Endothelial cell of umbilical vein (primary cell): ENCODE results near the gene RPL3. TPM values are rescaled to one million over a fixed set of nuclear protein-coding genes. Genes with fewer than 3 reads are reported as not detected.

Experiments
- BruUV-seq: library from RNA; stranded (reverse); fragments of 400-500 nt; replicated peaks from 2 replicates; lab custom pipeline; 2021; lab: Mats Ljungman, UMichigan
- CTCF ChIA-PET: fragments of 300-600, 350-600 bp; sonication (Branson Sonifier 250); formaldehyde crosslinking; loops from one replicate; lab custom pipeline; 2021; ENCODE audit warnings: antibody characterized with exemption, inconsistent platforms; lab: Charles Lee
- POLR2A ChIA-PET: fragments of 300-600, 350-600 bp; sonication (Branson Sonifier 250); formaldehyde crosslinking; loops from one replicate; lab custom pipeline; 2021; ENCODE audit warnings: antibody characterized with exemption, inconsistent platforms; lab: Charles Lee
- DNase-seq: peaks from one replicate; pipeline ENCODE4 v3.0.0-alpha.2; 2011; ENCODE audit warnings: low read depth, low spot score
- FAIRE-seq: peaks from 2 replicates; lab custom pipeline; 2011; peaks lifted over from hg19 to GRCh38; lab: Jason Lieb, UNC
- H2AFZ ChIP-seq: 2 replicates; pipeline ENCODE4 v1.6.0; 2012; ENCODE audit warnings: low read depth, low read length, control low read depth, inconsistent platforms
- H3K27ac ChIP-seq: 2 replicates; pipeline ENCODE4 v1.5.1; 2011; ENCODE audit warnings: low read depth, mild to moderate bottlenecking, control low read depth, low read length, moderate library complexity; ENCODE audit not compliant: insufficient read depth
- H3K27me3 ChIP-seq, 2 experiments: 2 replicates each; pipeline versions ENCODE4 v1.6.0 to v1.6.1; 2011; ENCODE audit warnings: low read length in 2 of 2, mixed read lengths in 1 of 2; ENCODE audit not compliant: control insufficient read depth in 2 of 2, insufficient read depth in 2 of 2
- H3K36me3 ChIP-seq, 2 experiments: 2 replicates in 1 of 2; 3 replicates in 1 of 2; pipeline ENCODE4 v1.5.1; 2011; ENCODE audit warnings: low read length in 2 of 2, mild to moderate bottlenecking in 1 of 2, moderate library complexity in 1 of 2; ENCODE audit not compliant: control insufficient read depth in 2 of 2, insufficient read depth in 2 of 2; ENCODE audit errors: extremely low read depth in 1 of 2
- H3K4me1 ChIP-seq: 3 replicates; pipeline ENCODE4 v1.5.1; 2011; ENCODE audit warnings: mild to moderate bottlenecking, low read length; ENCODE audit not compliant: control insufficient read depth, insufficient read depth; ENCODE audit errors: extremely low read depth
- H3K4me2 ChIP-seq: 2 replicates; pipeline ENCODE4 v1.6.1; 2011; ENCODE audit warnings: low read length, control low read depth, mixed read lengths; ENCODE audit not compliant: insufficient read depth
- H3K4me3 ChIP-seq, 3 experiments: fragments of 200-600 bp in 1 of 3; sonication (generic), shearing (Covaris generic) in 1 of 3; replicated peaks in 1 of 3; 2 replicates each; pipeline ENCODE4 v1.5.1; 2011 to 2016; ENCODE audit warnings: control low read depth in 3 of 3, low read length in 3 of 3, mild to moderate bottlenecking in 2 of 3, inconsistent platforms in 1 of 3, low read depth in 1 of 3, moderate library complexity in 1 of 3; ENCODE audit not compliant: insufficient read depth in 1 of 3
- H3K79me2 ChIP-seq: 2 replicates; pipeline ENCODE4 v1.6.0; 2012; ENCODE audit warnings: low read length, inconsistent platforms; ENCODE audit not compliant: control insufficient read depth, insufficient read depth
- H3K9ac ChIP-seq: replicated peaks from 2 replicates; pipeline ENCODE3; 2011; ENCODE audit warnings: low read length, control low read depth; ENCODE audit not compliant: insufficient read depth; ENCODE audit errors: extremely low read depth
- H3K9me1 ChIP-seq: replicated peaks from 3 replicates; pipeline ENCODE4 v1.6.0; 2011; ENCODE audit warnings: mild to moderate bottlenecking, low read length; ENCODE audit not compliant: control insufficient read depth, insufficient read depth; ENCODE audit errors: extremely low read depth
- H3K9me3 ChIP-seq: replicated peaks from 2 replicates; pipeline ENCODE4 v1.5.1; 2012; ENCODE audit warnings: low read length, inconsistent platforms; ENCODE audit not compliant: control insufficient read depth, insufficient read depth
- H4K20me1 ChIP-seq: replicated peaks from 2 replicates; pipeline ENCODE3; 2011; ENCODE audit warnings: mild to moderate bottlenecking, low read length; ENCODE audit not compliant: control insufficient read depth, insufficient read depth; ENCODE audit errors: extremely low read depth
- CTCF ChIP-seq, 2 donors: IDR thresholded peaks; 1 replicate in 1 of 2; 2 replicates in 1 of 2; pipeline ENCODE4 v1.5.1; 2011; ENCODE audit warnings: low read length in 2 of 2, mild to moderate bottlenecking in 2 of 2, moderate library complexity in 2 of 2, control low read depth in 1 of 2, inconsistent platforms in 1 of 2, low read depth in 1 of 2; ENCODE audit not compliant: insufficient read depth in 1 of 2; ENCODE audit errors: extremely low read depth in 1 of 2
- EZH2 ChIP-seq: IDR thresholded peaks from 2 replicates; pipeline ENCODE4 v1.6.1; 2012; ENCODE audit warnings: borderline replicate concordance, low read depth, mild to moderate bottlenecking, moderate library complexity, low read length, inconsistent platforms; ENCODE audit not compliant: severe bottlenecking
- FOS ChIP-seq: IDR thresholded peaks from 2 replicates; pipeline ENCODE4 v1.6.1; 2011; ENCODE audit warnings: mild to moderate bottlenecking, low read length, moderate library complexity, borderline replicate concordance; ENCODE audit not compliant: insufficient read depth
- GATA2 ChIP-seq: IDR thresholded peaks from 2 replicates; pipeline ENCODE4 v1.7.0; 2011; ENCODE audit warnings: low read depth, mild to moderate bottlenecking, moderate library complexity, mixed read lengths, low read length; ENCODE audit not compliant: insufficient read length, insufficient read depth
- JUN ChIP-seq: IDR thresholded peaks from 2 replicates; pipeline ENCODE4 v1.6.1; 2011; ENCODE audit warnings: borderline replicate concordance, low read depth; ENCODE audit not compliant: insufficient read length, insufficient read depth
- MYC ChIP-seq: IDR thresholded peaks from one replicate; pipeline ENCODE4 v1.6.1; 2011; ENCODE audit warnings: mild to moderate bottlenecking, low read depth, low read length
- POLR2A ChIP-seq: IDR thresholded peaks from 2 replicates; pipeline ENCODE4 v1.6.1; 2012; ENCODE audit warnings: low read depth, mild to moderate bottlenecking, control low read depth, low read length
- POLR2AphosphoS5 ChIP-seq: IDR thresholded peaks from 2 replicates; pipeline ENCODE4 v1.6.1; 2012; ENCODE audit warnings: low read depth, mild to moderate bottlenecking, control low read depth, low read length, moderate library complexity; ENCODE audit not compliant: insufficient read depth
- dilution Hi-C: fragments of 300-500 bp; cut with MboI; formaldehyde crosslinking; loops from one replicate; pipeline ENCODE4 v1.15.0; 2019; ENCODE audit warnings: low sequenced_read_pairs; ENCODE audit not compliant: extremely low pct_ligation_motif_present
- intact Hi-C: fragments of 100-400 bp; cut with micrococcal nuclease; formaldehyde crosslinking; loops from one replicate; pipeline ENCODE4 v1.10.0; 2022
- polyA plus RNA-seq, 4 experiments: library from polyadenylated mRNA; depleted of rRNA in 3 of 4; stranded (reverse) in 3 of 4; unstranded in 1 of 4; fragments of >200 nt; gene quantifications; 2 replicates each; pipeline versions ENCODE4 v1.2.1 to v1.2.3, GENCODE V29; 2011 to 2012; ENCODE audit warnings: missing spikeins in 1 of 4
- total RNA-seq: library from RNA; stranded (reverse); gene quantifications from 2 replicates; pipeline ENCODE4 v1.2.3, GENCODE V29; 2021
- TF ChIP-seq, protein P1 (sequence below): IDR thresholded peaks from 2 replicates; pipeline ENCODE4 v1.6.1; 2011; ENCODE audit not compliant: insufficient read depth, insufficient read length

The RPL3 gene
- total and polyA plus RNA-seq, 2 donors (not counting 3 experiments of a cell fraction or from before 2014, with no cell fraction given) = 1,954 to 4,065 TPM

GRCh38 chr22:39291523-39291922 lies 27.9 kb downstream of the RPL3 start:
- CTCF ChIA-PET = interaction anchor here (0.9 to 2.5 kb wide), 8 partner anchors 10 to 75 kb away, joined by 3 to 12 read pairs (median 5); partner anchors contain the start of gene PDGFB
- no peak overlapping the region for H3K9ac ChIP-seq
- no peaks in the 10 kb centered on the region for H3K27me3 ChIP-seq
- no peak overlapping the region for H2AFZ ChIP-seq
- no peak overlapping the region for H3K4me2 ChIP-seq
- FAIRE-seq = no peak
- H3K4me3 ChIP-seq = no peak overlapping the region
- H3K79me2 ChIP-seq = no peaks in the 10 kb centered on the region
- H3K9me1 ChIP-seq = no peaks in the 10 kb centered on the region
- no TSS peak for BruUV-seq
- POLR2A ChIA-PET = no interaction called here
- intact Hi-C loops (no loop called here), dilution Hi-C loops (no loop called here)
- H3K4me1 ChIP-seq = peaks cover 15% of the 10 kb centered on the region
- H4K20me1 ChIP-seq = no peaks in the 10 kb centered on the region
- no peaks in the 10 kb centered on the region for H3K36me3 ChIP-seq
- no peaks in the 10 kb centered on the region for H3K9me3 ChIP-seq
- peak in 1 of 2 donors; percentile 20 for TF ChIP-seq CTCF (IDR thresholded peaks at IDR 0.05; ENCODE audit: extremely low read depth in 1 of 2, insufficient read depth in 1 of 2, low read depth in 1 of 2, low read length in 2 of 2)
- TF ChIP-seq GATA2 = no peak
- no peak for DNase-seq
- peak overlapping the region; percentile 85 for H3K27ac ChIP-seq

- no peak for TF ChIP-seq GATA2
- TF ChIP-seq POLR2AphosphoS5 = no peak
- TF ChIP-seq JUN = no peak
- no peak for TF ChIP-seq MYC
- TF ChIP-seq, protein P1, sequence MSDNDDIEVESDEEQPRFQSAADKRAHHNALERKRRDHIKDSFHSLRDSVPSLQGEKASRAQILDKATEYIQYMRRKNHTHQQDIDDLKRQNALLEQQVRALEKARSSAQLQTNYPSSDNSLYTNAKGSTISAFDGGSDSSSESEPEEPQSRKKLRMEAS = no peak
- no peak for TF ChIP-seq EZH2
- TF ChIP-seq CTCF (IDR thresholded peaks at IDR 0.05; ENCODE audit: extremely low read depth in 1 of 2, insufficient read depth in 1 of 2, low read depth in 1 of 2, low read length in 2 of 2) = no peak
- no peak for TF ChIP-seq POLR2A
- TF ChIP-seq FOS = no peak
- Histone ChIP-seq H2AFZ (no peak overlapping the region), H3K4me2 (no peak overlapping the region), H3K27me3 (no peaks in the 10 kb centered on the region), H3K79me2 (no peaks in the 10 kb centered on the region), H3K4me1 (peaks cover 15% of the 10 kb centered on the region), H3K9ac (no peak overlapping the region), H3K4me3 (no peak overlapping the region), H3K27ac (peak overlapping the region; percentile 10), H3K36me3 (no peaks in the 10 kb centered on the region), H3K9me3 (no peaks in the 10 kb centered on the region), H4K20me1 (no peaks in the 10 kb centered on the region), H3K9me1 (no peaks in the 10 kb centered on the region)
- ChIA-PET CTCF (interaction anchor here (0.9 to 2.5 kb wide), 6 partner anchors 10 to 46 kb away, joined by 4 to 12 read pairs (median 7); partner anchors contain the start of gene PDGFB), POLR2A (no interaction called here)
- FAIRE-seq (no peak), DNase-seq (peak; percentile 64)
- dilution Hi-C loops = no loop called here
- intact Hi-C loops = no loop called here
- BruUV-seq = no TSS peak
These were observed 28.7 kb downstream of the RPL3 start for GRCh38 chr22:39290724-39291161.
